ENCODE data around the gene C6orf62. TPM values are rescaled to one million over a fixed set of nuclear protein-coding genes. Genes with fewer than 3 reads are reported as not detected.

The C6orf62 gene
- total and polyA plus RNA-seq, 2 experiments from 2014 or later = 66.7 to 79.9 TPM

DNA sequence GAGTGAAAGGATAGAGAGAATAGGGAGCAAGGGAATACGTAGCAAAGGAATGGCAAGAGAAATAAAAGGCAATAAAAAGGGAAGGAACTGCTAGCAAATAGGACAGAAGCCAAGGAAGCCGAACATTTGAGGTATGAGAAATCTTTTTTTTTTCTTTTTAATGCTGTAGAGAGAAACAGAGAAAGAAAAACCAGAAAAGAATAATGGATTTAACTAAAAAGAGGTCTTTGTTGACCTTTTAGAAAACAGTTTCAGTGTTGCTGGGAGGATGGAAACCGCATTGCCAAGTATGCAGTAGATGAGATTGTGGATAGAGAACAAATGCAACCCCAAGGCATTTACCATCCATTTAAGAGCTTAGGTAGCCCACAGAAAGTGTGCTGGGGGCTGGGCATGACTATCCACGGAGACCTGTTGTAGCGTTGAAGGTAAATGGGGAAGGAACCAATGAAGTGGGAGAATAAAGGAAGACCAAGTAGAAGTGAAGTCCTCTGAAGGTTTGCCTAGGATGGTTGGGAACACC, 23.3 kb upstream of the C6orf62 start:
- no peak overlapping the region for H3K27ac ChIP-seq (ENCODE audit: low read depth)
- ATAC-seq = no peak

DNA sequence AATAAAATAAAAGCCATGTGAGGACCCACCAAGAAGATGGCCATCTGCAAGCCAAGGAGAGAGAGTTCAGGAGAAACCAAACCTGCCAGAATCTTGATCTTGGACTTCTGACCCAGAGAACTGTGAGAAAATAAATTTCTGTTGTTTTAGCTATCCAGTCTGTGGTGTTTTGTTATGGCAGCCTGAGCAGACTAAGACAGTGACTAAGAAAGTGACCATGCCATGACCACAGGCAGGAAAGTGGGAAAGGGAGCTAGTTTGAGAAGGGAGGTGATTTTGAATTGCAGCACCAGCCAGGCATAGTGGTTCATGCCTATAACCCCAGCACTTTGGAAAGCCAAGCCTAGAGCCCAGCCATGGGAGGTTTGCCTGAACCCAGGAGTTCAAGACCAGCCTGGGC, 21.9 kb upstream of the C6orf62 start:
- Histone ChIP-seq H3K4me3 (no peak overlapping the region), H3K9me2 (ENCODE audit: insufficient read depth) (peaks cover 8% of the 10 kb centered on the region; the same call in 1 of the 2 replicates), H3K79me2 (replicated peaks; ENCODE audit: insufficient read depth) (no peaks in the 10 kb centered on the region), H3K4me1 (ENCODE audit: insufficient read depth) (no peaks in the 10 kb centered on the region), H3K27me3 (ENCODE audit: insufficient read depth) (no peaks in the 10 kb centered on the region), H3K36me3 (ENCODE audit: insufficient read depth) (no peaks in the 10 kb centered on the region), H2AFZ (0 out of 2 replicates have a peak overlapping the region, but pooled peaks have one; percentile 10), H4K20me1 (replicated peaks; ENCODE audit: insufficient read depth) (no peaks in the 10 kb centered on the region), H3K27ac (ENCODE audit: low read depth) (no peak overlapping the region), H3F3A (replicated peaks; ENCODE audit: low read depth) (no peaks in the 10 kb centered on the region), H3K4me2 (no peak overlapping the region)
- H3K9me3 Mint-ChIP-seq = no peaks in the 10 kb centered on the region
- no peak overlapping the region for H3K4me3 Mint-ChIP-seq
- no peak for TF ChIP-seq EZH2 (IDR thresholded peaks at IDR 0.05; ENCODE audit: low read depth, unreplicated experiment)
- TF ChIP-seq NANOG (IDR thresholded peaks at IDR 0.05; ENCODE audit: borderline replicate concordance) = no peak
- no peak for TF ChIP-seq CREB1 (CRISPR knock-in tag; IDR thresholded peaks at IDR 0.05; ENCODE audit: low read depth)
- TF ChIP-seq POLR2AphosphoS5 (IDR thresholded peaks at IDR 0.05; ENCODE audit: low read depth) = no peak
- TF ChIP-seq JUNB (IDR thresholded peaks at IDR 0.05; ENCODE audit: unreplicated experiment) = no peak
- TF ChIP-seq, protein P1, sequence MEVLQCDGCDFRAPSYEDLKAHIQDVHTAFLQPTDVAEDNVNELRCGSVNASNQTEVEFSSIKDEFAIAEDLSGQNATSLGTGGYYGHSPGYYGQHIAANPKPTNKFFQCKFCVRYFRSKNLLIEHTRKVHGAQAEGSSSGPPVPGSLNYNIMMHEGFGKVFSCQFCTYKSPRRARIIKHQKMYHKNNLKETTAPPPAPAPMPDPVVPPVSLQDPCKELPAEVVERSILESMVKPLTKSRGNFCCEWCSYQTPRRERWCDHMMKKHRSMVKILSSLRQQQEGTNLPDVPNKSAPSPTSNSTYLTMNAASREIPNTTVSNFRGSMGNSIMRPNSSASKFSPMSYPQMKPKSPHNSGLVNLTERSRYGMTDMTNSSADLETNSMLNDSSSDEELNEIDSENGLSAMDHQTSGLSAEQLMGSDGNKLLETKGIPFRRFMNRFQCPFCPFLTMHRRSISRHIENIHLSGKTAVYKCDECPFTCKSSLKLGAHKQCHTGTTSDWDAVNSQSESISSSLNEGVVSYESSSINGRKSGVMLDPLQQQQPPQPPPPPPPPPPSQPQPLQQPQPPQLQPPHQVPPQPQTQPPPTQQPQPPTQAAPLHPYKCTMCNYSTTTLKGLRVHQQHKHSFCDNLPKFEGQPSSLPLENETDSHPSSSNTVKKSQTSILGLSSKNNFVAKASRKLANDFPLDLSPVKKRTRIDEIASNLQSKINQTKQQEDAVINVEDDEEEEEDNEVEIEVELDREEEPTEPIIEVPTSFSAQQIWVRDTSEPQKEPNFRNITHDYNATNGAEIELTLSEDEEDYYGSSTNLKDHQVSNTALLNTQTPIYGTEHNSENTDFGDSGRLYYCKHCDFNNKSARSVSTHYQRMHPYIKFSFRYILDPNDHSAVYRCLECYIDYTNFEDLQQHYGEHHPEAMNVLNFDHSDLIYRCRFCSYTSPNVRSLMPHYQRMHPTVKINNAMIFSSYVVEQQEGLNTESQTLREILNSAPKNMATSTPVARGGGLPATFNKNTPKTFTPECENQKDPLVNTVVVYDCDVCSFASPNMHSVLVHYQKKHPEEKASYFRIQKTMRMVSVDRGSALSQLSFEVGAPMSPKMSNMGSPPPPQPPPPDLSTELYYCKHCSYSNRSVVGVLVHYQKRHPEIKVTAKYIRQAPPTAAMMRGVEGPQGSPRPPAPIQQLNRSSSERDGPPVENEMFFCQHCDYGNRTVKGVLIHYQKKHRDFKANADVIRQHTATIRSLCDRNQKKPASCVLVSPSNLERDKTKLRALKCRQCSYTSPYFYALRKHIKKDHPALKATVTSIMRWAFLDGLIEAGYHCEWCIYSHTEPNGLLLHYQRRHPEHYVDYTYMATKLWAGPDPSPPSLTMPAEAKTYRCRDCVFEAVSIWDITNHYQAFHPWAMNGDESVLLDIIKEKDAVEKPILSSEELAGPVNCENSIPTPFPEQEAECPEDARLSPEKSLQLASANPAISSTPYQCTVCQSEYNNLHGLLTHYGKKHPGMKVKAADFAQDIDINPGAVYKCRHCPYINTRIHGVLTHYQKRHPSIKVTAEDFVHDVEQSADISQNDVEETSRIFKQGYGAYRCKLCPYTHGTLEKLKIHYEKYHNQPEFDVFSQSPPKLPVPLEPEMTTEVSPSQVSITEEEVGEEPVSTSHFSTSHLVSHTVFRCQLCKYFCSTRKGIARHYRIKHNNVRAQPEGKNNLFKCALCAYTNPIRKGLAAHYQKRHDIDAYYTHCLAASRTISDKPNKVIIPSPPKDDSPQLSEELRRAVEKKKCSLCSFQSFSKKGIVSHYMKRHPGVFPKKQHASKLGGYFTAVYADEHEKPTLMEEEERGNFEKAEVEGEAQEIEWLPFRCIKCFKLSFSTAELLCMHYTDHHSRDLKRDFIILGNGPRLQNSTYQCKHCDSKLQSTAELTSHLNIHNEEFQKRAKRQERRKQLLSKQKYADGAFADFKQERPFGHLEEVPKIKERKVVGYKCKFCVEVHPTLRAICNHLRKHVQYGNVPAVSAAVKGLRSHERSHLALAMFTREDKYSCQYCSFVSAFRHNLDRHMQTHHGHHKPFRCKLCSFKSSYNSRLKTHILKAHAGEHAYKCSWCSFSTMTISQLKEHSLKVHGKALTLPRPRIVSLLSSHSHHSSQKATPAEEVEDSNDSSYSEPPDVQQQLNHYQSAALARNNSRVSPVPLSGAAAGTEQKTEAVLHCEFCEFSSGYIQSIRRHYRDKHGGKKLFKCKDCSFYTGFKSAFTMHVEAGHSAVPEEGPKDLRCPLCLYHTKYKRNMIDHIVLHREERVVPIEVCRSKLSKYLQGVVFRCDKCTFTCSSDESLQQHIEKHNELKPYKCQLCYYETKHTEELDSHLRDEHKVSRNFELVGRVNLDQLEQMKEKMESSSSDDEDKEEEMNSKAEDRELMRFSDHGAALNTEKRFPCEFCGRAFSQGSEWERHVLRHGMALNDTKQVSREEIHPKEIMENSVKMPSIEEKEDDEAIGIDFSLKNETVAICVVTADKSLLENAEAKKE (CRISPR knock-in tag; IDR thresholded peaks at IDR 0.05) = no peak
- TF ChIP-seq, protein P2, sequence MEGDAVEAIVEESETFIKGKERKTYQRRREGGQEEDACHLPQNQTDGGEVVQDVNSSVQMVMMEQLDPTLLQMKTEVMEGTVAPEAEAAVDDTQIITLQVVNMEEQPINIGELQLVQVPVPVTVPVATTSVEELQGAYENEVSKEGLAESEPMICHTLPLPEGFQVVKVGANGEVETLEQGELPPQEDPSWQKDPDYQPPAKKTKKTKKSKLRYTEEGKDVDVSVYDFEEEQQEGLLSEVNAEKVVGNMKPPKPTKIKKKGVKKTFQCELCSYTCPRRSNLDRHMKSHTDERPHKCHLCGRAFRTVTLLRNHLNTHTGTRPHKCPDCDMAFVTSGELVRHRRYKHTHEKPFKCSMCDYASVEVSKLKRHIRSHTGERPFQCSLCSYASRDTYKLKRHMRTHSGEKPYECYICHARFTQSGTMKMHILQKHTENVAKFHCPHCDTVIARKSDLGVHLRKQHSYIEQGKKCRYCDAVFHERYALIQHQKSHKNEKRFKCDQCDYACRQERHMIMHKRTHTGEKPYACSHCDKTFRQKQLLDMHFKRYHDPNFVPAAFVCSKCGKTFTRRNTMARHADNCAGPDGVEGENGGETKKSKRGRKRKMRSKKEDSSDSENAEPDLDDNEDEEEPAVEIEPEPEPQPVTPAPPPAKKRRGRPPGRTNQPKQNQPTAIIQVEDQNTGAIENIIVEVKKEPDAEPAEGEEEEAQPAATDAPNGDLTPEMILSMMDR (conservative IDR thresholded peaks at IDR 0.05; ENCODE audit: low read depth in 2 of 2) = no peak
- DNase-seq (ENCODE audit: low spot score) = no peak
- H3K4me1 Mint-ChIP-seq = no peaks in the 10 kb centered on the region
- H3K27ac Mint-ChIP-seq = no peak overlapping the region
- ATAC-seq = no peak
- H3K36me3 Mint-ChIP-seq (ENCODE audit: low read depth) = no peaks in the 10 kb centered on the region
- no peaks in the 10 kb centered on the region for H3K27me3 Mint-ChIP-seq (ENCODE audit: insufficient read depth, low read depth, poor library complexity)

More for the DNA sequence above, 23.3 kb upstream of the C6orf62 start:
- no peaks in the 10 kb centered on the region for H3K27me3 ChIP-seq (ENCODE audit: insufficient read depth)
- no peak overlapping the region for H3K4me3 ChIP-seq
- H2AFZ ChIP-seq = peak overlapping the region; percentile 96; the same call in 1 of the 2 replicates
- no peak overlapping the region for H3K4me3 Mint-ChIP-seq
- no peaks in the 10 kb centered on the region for H3K9me3 Mint-ChIP-seq
- H3K4me1 Mint-ChIP-seq = no peaks in the 10 kb centered on the region
- H3K36me3 ChIP-seq (ENCODE audit: insufficient read depth) = no peaks in the 10 kb centered on the region
- peaks cover 8% of the 10 kb centered on the region; the same call in 1 of the 2 replicates for H3K9me2 ChIP-seq (ENCODE audit: insufficient read depth)
- no peaks in the 10 kb centered on the region for H3K79me2 ChIP-seq (replicated peaks; ENCODE audit: insufficient read depth)
- H4K20me1 ChIP-seq (replicated peaks; ENCODE audit: insufficient read depth) = no peaks in the 10 kb centered on the region
- DNase-seq (ENCODE audit: low spot score) = no peak
- H3K27ac Mint-ChIP-seq = no peak overlapping the region
- H3K27me3 Mint-ChIP-seq (ENCODE audit: insufficient read depth, low read depth, poor library complexity) = no peaks in the 10 kb centered on the region
- H3K36me3 Mint-ChIP-seq (ENCODE audit: low read depth) = no peaks in the 10 kb centered on the region
- no peaks in the 10 kb centered on the region for H3F3A ChIP-seq (replicated peaks; ENCODE audit: low read depth)
- no peaks in the 10 kb centered on the region for H3K4me1 ChIP-seq (ENCODE audit: insufficient read depth)
- H3K4me2 ChIP-seq = no peak overlapping the region
- TF ChIP-seq, protein P3, sequence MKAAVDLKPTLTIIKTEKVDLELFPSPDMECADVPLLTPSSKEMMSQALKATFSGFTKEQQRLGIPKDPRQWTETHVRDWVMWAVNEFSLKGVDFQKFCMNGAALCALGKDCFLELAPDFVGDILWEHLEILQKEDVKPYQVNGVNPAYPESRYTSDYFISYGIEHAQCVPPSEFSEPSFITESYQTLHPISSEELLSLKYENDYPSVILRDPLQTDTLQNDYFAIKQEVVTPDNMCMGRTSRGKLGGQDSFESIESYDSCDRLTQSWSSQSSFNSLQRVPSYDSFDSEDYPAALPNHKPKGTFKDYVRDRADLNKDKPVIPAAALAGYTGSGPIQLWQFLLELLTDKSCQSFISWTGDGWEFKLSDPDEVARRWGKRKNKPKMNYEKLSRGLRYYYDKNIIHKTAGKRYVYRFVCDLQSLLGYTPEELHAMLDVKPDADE (IDR thresholded peaks at IDR 0.05) = no peak
